HEK293 (cell line): ENCODE results near the gene MTCH1.

Source experiments
- CTCF ChIA-PET: fragments of 350-600 bp; formaldehyde crosslinking; extraction: SDS; loops from one replicate; lab custom pipeline; 2021; ENCODE audit warnings: antibody characterized with exemption; lab: Yijun Ruan, JAX
- POLR2A ChIA-PET: fragments of 300-600 bp; formaldehyde crosslinking; extraction: SDS; loops from one replicate; lab custom pipeline; 2020; ENCODE audit warnings: antibody characterized with exemption, inconsistent platforms; lab: Yijun Ruan, JAX
- H3K27ac ChIP-seq: fragments of 200-500 bp; sonication (Bioruptor generic); 2 replicates; pipeline ENCODE4 v1.5.1; 2014; ENCODE audit warnings: low read depth, low read length, control low read depth, inconsistent platforms; ENCODE audit errors: extremely low read depth
- H3K36me3 ChIP-seq, 2 experiments: fragments of 200-500 bp in 1 of 2; sonication (Bioruptor generic) in 1 of 2; 1 replicate in 1 of 2; 2 replicates in 1 of 2; pipeline ENCODE4 v1.5.1; 2014 to 2017; ENCODE audit warnings: inconsistent platforms in 2 of 2, low read length in 2 of 2; ENCODE audit not compliant: control insufficient read depth in 2 of 2, insufficient read depth in 1 of 2
- H3K4me1 ChIP-seq: fragments of 200-500 bp; sonication (Bioruptor generic); 2 replicates; pipeline ENCODE4 v1.5.1; 2014; ENCODE audit warnings: mild to moderate bottlenecking, low read length, inconsistent platforms; ENCODE audit not compliant: control insufficient read depth, insufficient read depth
- H3K4me3 ChIP-seq: 2 replicates; pipeline ENCODE4 v1.5.1; 2011; ENCODE audit warnings: low read depth, mild to moderate bottlenecking, control low read depth, low read length, moderate library complexity
- H3K9me3 ChIP-seq: fragments of 200-500 bp; sonication (Bioruptor generic); 2 replicates; pipeline ENCODE4 v1.5.1; 2014; ENCODE audit warnings: low read depth, low read length, inconsistent platforms; ENCODE audit not compliant: control insufficient read depth, insufficient read depth
- FEZF1 ChIP-seq: fragments of 450-650 bp; formaldehyde crosslinking; IDR thresholded peaks from 2 replicates; pipeline ENCODE4 v1.5.1; 2016; ENCODE audit warnings: missing biosample characterization, missing genetic modification characterization
- KLF1 ChIP-seq: fragments of 450-650 bp; formaldehyde crosslinking; IDR thresholded peaks from 2 replicates; pipeline ENCODE4 v1.5.1; 2016; ENCODE audit warnings: missing biosample characterization, missing genetic modification characterization
- KLF8 ChIP-seq: fragments of 450-650 bp; formaldehyde crosslinking; IDR thresholded peaks from 2 replicates; pipeline ENCODE4 v1.5.1; 2016; ENCODE audit warnings: missing biosample characterization, missing genetic modification characterization
- SCRT1 ChIP-seq: fragments of 450-650 bp; formaldehyde crosslinking; IDR thresholded peaks from 2 replicates; pipeline ENCODE4 v1.5.1; 2016; ENCODE audit warnings: missing biosample characterization, missing genetic modification characterization, borderline replicate concordance
- SCRT2 ChIP-seq: fragments of 450-650 bp; formaldehyde crosslinking; IDR thresholded peaks from 2 replicates; pipeline ENCODE4 v1.5.1; 2016; ENCODE audit warnings: missing biosample characterization, missing genetic modification characterization
- ZNF2 ChIP-seq: fragments of 450-650 bp; formaldehyde crosslinking; IDR thresholded peaks from 2 replicates; pipeline ENCODE4 v1.5.1; 2016; ENCODE audit warnings: missing biosample characterization, missing genetic modification characterization
- ZNF23 ChIP-seq: fragments of 450-650 bp; formaldehyde crosslinking; IDR thresholded peaks from 2 replicates; pipeline ENCODE4 v1.5.1; 2016; ENCODE audit warnings: missing biosample characterization, missing genetic modification characterization, borderline replicate concordance
- ZNF239 ChIP-seq: fragments of 450-650 bp; formaldehyde crosslinking; IDR thresholded peaks from 2 replicates; pipeline ENCODE4 v1.5.1; 2016; ENCODE audit warnings: missing biosample characterization, missing genetic modification characterization
- ZNF350 ChIP-seq: fragments of 450-650 bp; formaldehyde crosslinking; IDR thresholded peaks from 2 replicates; pipeline ENCODE4 v1.5.0; 2017; ENCODE audit warnings: missing biosample characterization, mild to moderate bottlenecking, missing genetic modification characterization
- ZNF501 ChIP-seq: fragments of 450-650 bp; formaldehyde crosslinking; IDR thresholded peaks from 2 replicates; pipeline ENCODE4 v1.5.1; 2016; ENCODE audit warnings: missing biosample characterization, missing genetic modification characterization
- ZNF521 ChIP-seq: fragments of 450-650 bp; formaldehyde crosslinking; IDR thresholded peaks from 2 replicates; pipeline ENCODE4 v1.5.1; 2017; ENCODE audit warnings: missing biosample characterization, mild to moderate bottlenecking, missing genetic modification characterization
- ZNF544 ChIP-seq: fragments of 450-650 bp; formaldehyde crosslinking; IDR thresholded peaks from 2 replicates; pipeline ENCODE4 v1.5.0; 2017; ENCODE audit warnings: missing biosample characterization, missing genetic modification characterization
- ZNF585B ChIP-seq: fragments of 450-650 bp; formaldehyde crosslinking; IDR thresholded peaks from 2 replicates; pipeline ENCODE4 v1.5.1; 2016; ENCODE audit warnings: missing biosample characterization, missing genetic modification characterization
- ZNF660 ChIP-seq: fragments of 450-650 bp; IDR thresholded peaks from 2 replicates; pipeline ENCODE4 v1.5.1; 2018; ENCODE audit warnings: missing biosample characterization, mild to moderate bottlenecking, missing genetic modification characterization
- ZNF664 ChIP-seq: fragments of 450-650 bp; formaldehyde crosslinking; IDR thresholded peaks from 2 replicates; pipeline ENCODE4 v1.5.1; 2016; ENCODE audit warnings: missing biosample characterization, missing genetic modification characterization
- ZNF707 ChIP-seq: fragments of 450-650 bp; formaldehyde crosslinking; IDR thresholded peaks from 2 replicates; pipeline ENCODE4 v1.5.1; 2016; ENCODE audit warnings: missing biosample characterization, missing genetic modification characterization
- ZNF768 ChIP-seq: fragments of 450-650 bp; formaldehyde crosslinking; IDR thresholded peaks from 2 replicates; pipeline ENCODE4 v1.5.1; 2018; ENCODE audit warnings: missing biosample characterization, mild to moderate bottlenecking, missing genetic modification characterization
- ZNF776 ChIP-seq: fragments of 450-650 bp; formaldehyde crosslinking; IDR thresholded peaks from 2 replicates; pipeline ENCODE4 v1.5.0; 2017; ENCODE audit warnings: missing biosample characterization, missing genetic modification characterization, borderline replicate concordance
- ZSCAN16 ChIP-seq: fragments of 450-650 bp; formaldehyde crosslinking; IDR thresholded peaks from 2 replicates; pipeline ENCODE4 v1.5.1; 2016; ENCODE audit warnings: missing biosample characterization, missing genetic modification characterization
- TF ChIP-seq, protein P1 (sequence below): fragments of 450-650 bp; formaldehyde crosslinking; IDR thresholded peaks from 2 replicates; pipeline ENCODE4 v1.5.1; 2016; ENCODE audit warnings: missing biosample characterization, missing genetic modification characterization
- TF ChIP-seq, protein P2 (sequence below): sonication (generic); formaldehyde crosslinking; IDR thresholded peaks from 2 replicates; pipeline ENCODE4 v1.8.1; 2022; ENCODE audit warnings: mild to moderate bottlenecking, moderate library complexity, missing genetic modification reagents
- TF ChIP-seq, protein P3 (sequence below): fragments of 450-650 bp; formaldehyde crosslinking; IDR thresholded peaks from 2 replicates; pipeline ENCODE4 v1.5.1; 2016; ENCODE audit warnings: missing biosample characterization, missing genetic modification characterization
- TF ChIP-seq, protein P4 (sequence below): fragments of 450-650 bp; formaldehyde crosslinking; IDR thresholded peaks from 2 replicates; pipeline ENCODE4 v1.5.1; 2017; ENCODE audit warnings: missing biosample characterization, mild to moderate bottlenecking, missing genetic modification characterization, moderate library complexity

MTCH1 gene

DNA sequence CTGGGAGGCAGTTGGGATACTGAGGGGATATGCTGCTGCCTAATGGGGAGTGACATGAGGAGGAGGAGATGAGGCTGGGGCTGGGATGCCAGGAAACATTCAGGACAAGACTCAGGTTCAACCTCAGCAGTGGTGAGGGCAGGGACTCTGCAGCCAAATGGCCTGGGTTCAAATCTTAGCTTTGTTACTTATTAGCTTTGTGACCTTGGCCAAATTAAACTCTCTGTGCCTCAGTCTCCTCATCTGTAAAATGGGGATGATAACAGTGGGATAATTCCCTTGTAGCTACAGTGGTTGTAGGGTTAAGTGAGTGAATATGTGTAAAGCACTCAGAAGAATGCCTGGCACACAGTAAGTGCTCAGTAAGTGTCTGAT is 29.6 kb downstream of the MTCH1 start:
- Histone ChIP-seq H3K4me3 (no peak overlapping the region), H3K4me1 (no peaks in the 10 kb centered on the region), H3K36me3 (no peaks in the 10 kb centered on the region), H3K27ac (no peak overlapping the region), H3K9me3 (no peaks in the 10 kb centered on the region)
- TF ChIP-seq ZNF768 (tag by site-specific recombination): no peak
- TF ChIP-seq, protein P1, sequence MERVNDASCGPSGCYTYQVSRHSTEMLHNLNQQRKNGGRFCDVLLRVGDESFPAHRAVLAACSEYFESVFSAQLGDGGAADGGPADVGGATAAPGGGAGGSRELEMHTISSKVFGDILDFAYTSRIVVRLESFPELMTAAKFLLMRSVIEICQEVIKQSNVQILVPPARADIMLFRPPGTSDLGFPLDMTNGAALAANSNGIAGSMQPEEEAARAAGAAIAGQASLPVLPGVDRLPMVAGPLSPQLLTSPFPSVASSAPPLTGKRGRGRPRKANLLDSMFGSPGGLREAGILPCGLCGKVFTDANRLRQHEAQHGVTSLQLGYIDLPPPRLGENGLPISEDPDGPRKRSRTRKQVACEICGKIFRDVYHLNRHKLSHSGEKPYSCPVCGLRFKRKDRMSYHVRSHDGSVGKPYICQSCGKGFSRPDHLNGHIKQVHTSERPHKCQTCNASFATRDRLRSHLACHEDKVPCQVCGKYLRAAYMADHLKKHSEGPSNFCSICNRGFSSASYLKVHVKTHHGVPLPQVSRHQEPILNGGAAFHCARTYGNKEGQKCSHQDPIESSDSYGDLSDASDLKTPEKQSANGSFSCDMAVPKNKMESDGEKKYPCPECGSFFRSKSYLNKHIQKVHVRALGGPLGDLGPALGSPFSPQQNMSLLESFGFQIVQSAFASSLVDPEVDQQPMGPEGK (tag by site-specific recombination): no peak
- no peak for TF ChIP-seq FEZF1 (tag by site-specific recombination)
- peak; percentile 48; the same call in 1 of the 2 replicates for TF ChIP-seq ZNF664 (tag by site-specific recombination)
- TF ChIP-seq, protein P2, sequence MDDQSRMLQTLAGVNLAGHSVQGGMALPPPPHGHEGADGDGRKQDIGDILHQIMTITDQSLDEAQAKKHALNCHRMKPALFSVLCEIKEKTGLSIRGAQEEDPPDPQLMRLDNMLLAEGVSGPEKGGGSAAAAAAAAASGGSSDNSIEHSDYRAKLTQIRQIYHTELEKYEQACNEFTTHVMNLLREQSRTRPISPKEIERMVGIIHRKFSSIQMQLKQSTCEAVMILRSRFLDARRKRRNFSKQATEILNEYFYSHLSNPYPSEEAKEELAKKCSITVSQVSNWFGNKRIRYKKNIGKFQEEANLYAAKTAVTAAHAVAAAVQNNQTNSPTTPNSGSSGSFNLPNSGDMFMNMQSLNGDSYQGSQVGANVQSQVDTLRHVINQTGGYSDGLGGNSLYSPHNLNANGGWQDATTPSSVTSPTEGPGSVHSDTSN (CRISPR knock-in tag): no peak
- TF ChIP-seq ZNF660: no peak
- no peak for TF ChIP-seq ZNF521
- TF ChIP-seq ZNF544: no peak
- TF ChIP-seq ZSCAN16 (tag by site-specific recombination): no peak
- TF ChIP-seq, protein P3, sequence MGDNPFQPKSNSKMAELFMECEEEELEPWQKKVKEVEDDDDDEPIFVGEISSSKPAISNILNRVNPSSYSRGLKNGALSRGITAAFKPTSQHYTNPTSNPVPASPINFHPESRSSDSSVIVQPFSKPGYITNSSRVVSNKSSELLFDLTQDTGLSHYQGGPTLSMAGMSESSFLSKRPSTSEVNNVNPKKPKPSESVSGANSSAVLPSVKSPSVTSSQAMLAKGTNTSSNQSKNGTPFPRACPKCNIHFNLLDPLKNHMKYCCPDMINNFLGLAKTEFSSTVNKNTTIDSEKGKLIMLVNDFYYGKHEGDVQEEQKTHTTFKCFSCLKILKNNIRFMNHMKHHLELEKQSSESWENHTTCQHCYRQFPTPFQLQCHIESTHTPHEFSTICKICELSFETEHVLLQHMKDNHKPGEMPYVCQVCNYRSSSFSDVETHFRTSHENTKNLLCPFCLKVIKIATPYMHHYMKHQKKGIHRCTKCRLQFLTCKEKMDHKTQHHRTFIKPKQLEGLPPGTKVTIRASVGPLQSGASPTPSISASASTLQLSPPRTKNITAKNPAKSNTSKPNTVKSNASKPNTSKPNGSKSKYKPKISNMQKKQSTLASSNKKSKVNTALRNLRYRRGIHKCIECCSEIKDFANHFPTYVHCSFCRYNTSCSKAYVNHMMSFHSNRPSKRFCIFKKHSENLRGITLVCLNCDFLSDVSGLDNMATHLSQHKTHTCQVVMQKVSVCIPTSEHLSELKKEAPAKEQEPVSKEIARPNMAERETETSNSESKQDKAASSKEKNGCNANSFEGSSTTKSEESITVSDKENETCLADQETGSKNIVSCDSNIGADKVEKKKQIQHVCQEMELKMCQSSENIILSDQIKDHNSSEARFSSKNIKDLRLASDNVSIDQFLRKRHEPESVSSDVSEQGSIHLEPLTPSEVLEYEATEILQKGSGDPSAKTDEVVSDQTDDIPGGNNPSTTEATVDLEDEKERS (tag by site-specific recombination): no peak
- no peak for TF ChIP-seq ZNF23 (tag by site-specific recombination)
- no peak for TF ChIP-seq SCRT1 (tag by site-specific recombination)
- no peak for TF ChIP-seq ZNF239
- TF ChIP-seq ZNF501 (tag by site-specific recombination): no peak
- TF ChIP-seq ZNF350 (tag by site-specific recombination): no peak
- TF ChIP-seq ZNF707 (tag by site-specific recombination): no peak
- no peak for TF ChIP-seq KLF1 (tag by site-specific recombination)
- TF ChIP-seq ZNF2 (tag by site-specific recombination): no peak
- TF ChIP-seq, protein P4, sequence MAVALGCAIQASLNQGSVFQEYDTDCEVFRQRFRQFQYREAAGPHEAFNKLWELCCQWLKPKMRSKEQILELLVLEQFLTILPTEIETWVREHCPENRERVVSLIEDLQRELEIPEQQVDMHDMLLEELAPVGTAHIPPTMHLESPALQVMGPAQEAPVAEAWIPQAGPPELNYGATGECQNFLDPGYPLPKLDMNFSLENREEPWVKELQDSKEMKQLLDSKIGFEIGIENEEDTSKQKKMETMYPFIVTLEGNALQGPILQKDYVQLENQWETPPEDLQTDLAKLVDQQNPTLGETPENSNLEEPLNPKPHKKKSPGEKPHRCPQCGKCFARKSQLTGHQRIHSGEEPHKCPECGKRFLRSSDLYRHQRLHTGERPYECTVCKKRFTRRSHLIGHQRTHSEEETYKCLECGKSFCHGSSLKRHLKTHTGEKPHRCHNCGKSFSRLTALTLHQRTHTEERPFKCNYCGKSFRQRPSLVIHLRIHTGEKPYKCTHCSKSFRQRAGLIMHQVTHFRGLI (tag by site-specific recombination): 0 out of 2 replicates have a peak, but pooled peaks have one; percentile 5
- no peak for TF ChIP-seq ZNF585B (tag by site-specific recombination)
- TF ChIP-seq ZNF776: no peak
- 0 out of 2 replicates have a peak, but pooled peaks have one; percentile 27 for TF ChIP-seq SCRT2 (tag by site-specific recombination)
- TF ChIP-seq KLF8 (tag by site-specific recombination): no peak
- ChIA-PET POLR2A (interaction anchor here (0.7 to 1.7 kb wide), 2 partner anchors 28 to 30 kb away, joined by 3 to 4 read pairs; partner anchors contain the start of gene MTCH1), CTCF (interaction anchor here (1.3 to 2.4 kb wide), 3 partner anchors 19 to 71 kb away, joined by 6 to 7 read pairs (median 6); partner anchors contain the start of gene C6orf89)
